IPS-18a (cell line): ENCODE data around the gene CD276.

Source experiments
- H3K27ac ChIP-seq: one replicate; pipeline ENCODE4 v1.5.1; 2013; ENCODE audit warnings: low read length
- H3K27me3 ChIP-seq: one replicate; pipeline ENCODE4 v1.6.1; 2013; ENCODE audit warnings: mild to moderate bottlenecking, low read length; ENCODE audit not compliant: control insufficient read depth, insufficient read depth
- H3K36me3 ChIP-seq: one replicate; pipeline ENCODE4 v1.6.1; 2013; ENCODE audit warnings: low read depth, low read length; ENCODE audit not compliant: control insufficient read depth
- H3K4me1 ChIP-seq: one replicate; pipeline ENCODE4 v1.6.1; 2013; ENCODE audit warnings: low read depth, low read length; ENCODE audit not compliant: control insufficient read depth
- H3K4me3 ChIP-seq: one replicate; pipeline ENCODE4 v1.5.1; 2013; ENCODE audit warnings: low read length
- H3K9ac ChIP-seq: one replicate; pipeline ENCODE4 v1.6.1; 2013; ENCODE audit warnings: mild to moderate bottlenecking, low read length, moderate library complexity
- H3K9me3 ChIP-seq: one replicate; pipeline ENCODE4 v1.6.1; 2013; ENCODE audit warnings: low read depth, low read length; ENCODE audit not compliant: control insufficient read depth

The CD276 gene

GRCh38 chr15:73685981-73686380 is 1.8 kb downstream of the CD276 start:
- Histone ChIP-seq H3K4me3 (peak overlapping the region; percentile 80), H3K36me3 (no peaks in the 10 kb centered on the region), H3K27ac (no peak overlapping the region), H3K27me3 (no peaks in the 10 kb centered on the region), H3K9ac (no peak overlapping the region), H3K4me1 (peaks cover 13% of the 10 kb centered on the region), H3K9me3 (no peaks in the 10 kb centered on the region)

DNA sequence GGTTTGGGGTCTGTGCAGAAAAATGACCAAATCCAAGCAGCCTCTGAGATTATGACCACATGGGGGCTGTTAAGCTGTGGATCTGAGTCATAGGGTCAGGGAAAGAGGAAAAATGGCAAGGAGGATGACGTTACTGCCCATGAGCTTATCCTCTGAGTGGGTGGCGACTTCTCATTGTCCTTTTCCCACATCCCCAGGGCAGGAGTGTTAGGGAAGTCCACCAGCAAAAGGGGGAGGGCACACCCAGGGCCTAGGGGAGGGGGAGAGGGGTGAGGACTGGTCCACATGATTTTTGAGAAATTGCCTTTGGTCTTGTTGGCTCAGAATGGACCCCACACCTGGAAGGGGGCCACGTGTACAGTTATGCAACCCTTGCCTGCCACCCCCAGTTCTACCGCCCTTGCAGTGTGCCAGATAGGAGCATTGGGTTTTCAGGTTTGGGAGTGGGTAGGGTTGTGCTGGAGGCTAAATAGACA is 2.6 kb downstream of the CD276 start:
- Histone ChIP-seq H3K9ac (no peak overlapping the region), H3K27ac (no peak overlapping the region), H3K4me1 (peaks cover 21% of the 10 kb centered on the region), H3K4me3 (no peak overlapping the region), H3K36me3 (no peaks in the 10 kb centered on the region), H3K9me3 (no peaks in the 10 kb centered on the region), H3K27me3 (no peaks in the 10 kb centered on the region)

- H3K4me3 ChIP-seq = no peak overlapping the region
- no peaks in the 10 kb centered on the region for H3K27me3 ChIP-seq
- H3K9ac ChIP-seq = no peak overlapping the region
- H3K4me1 ChIP-seq = peaks cover 23% of the 10 kb centered on the region
- no peak overlapping the region for H3K27ac ChIP-seq
- no peaks in the 10 kb centered on the region for H3K36me3 ChIP-seq
- no peaks in the 10 kb centered on the region for H3K9me3 ChIP-seq
Observed at GRCh38 chr15:73687351-73687750, 3.2 kb downstream of the CD276 start.

DNA sequence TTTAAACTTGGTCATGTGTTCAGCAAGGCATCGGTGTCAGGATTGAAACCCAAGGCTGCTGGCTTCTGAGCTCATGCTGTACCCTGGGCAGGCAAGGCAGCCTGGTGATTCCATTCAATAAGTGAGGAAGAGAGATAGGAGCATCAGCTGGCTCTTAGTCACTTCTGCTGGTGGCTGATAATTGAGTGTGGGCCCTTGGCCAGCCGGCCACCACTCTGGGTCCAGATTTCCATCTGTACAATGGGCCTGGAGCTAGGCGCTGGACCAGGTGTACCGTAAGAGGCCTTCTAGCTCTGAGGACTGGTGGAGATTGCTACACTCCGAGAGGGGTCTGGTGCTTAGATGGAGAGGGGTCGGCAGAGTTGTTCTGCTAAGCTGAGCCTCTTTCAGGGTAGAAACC is 4.3 kb downstream of the CD276 start:
- H3K4me1 ChIP-seq = peaks cover 23% of the 10 kb centered on the region
- no peak overlapping the region for H3K27ac ChIP-seq
- no peak overlapping the region for H3K9ac ChIP-seq
- H3K36me3 ChIP-seq = no peaks in the 10 kb centered on the region
- H3K27me3 ChIP-seq = no peaks in the 10 kb centered on the region
- no peaks in the 10 kb centered on the region for H3K9me3 ChIP-seq
- no peak overlapping the region for H3K4me3 ChIP-seq

- Histone ChIP-seq H3K27me3 (no peaks in the 10 kb centered on the region), H3K36me3 (no peaks in the 10 kb centered on the region), H3K9ac (no peak overlapping the region), H3K9me3 (no peaks in the 10 kb centered on the region), H3K4me3 (no peak overlapping the region), H3K4me1 (peaks cover 13% of the 10 kb centered on the region), H3K27ac (no peak overlapping the region)
Observed at GRCh38 chr15:73691396-73691795, 7.2 kb downstream of the CD276 start.

GRCh38 chr15:73694419-73694818 is 10.2 kb downstream of the CD276 start:
- no peaks in the 10 kb centered on the region for H3K27me3 ChIP-seq
- no peak overlapping the region for H3K9ac ChIP-seq
- H3K9me3 ChIP-seq = no peaks in the 10 kb centered on the region
- no peak overlapping the region for H3K27ac ChIP-seq
- peaks cover 18% of the 10 kb centered on the region for H3K4me1 ChIP-seq
- H3K36me3 ChIP-seq = no peaks in the 10 kb centered on the region
- H3K4me3 ChIP-seq = no peak overlapping the region

DNA sequence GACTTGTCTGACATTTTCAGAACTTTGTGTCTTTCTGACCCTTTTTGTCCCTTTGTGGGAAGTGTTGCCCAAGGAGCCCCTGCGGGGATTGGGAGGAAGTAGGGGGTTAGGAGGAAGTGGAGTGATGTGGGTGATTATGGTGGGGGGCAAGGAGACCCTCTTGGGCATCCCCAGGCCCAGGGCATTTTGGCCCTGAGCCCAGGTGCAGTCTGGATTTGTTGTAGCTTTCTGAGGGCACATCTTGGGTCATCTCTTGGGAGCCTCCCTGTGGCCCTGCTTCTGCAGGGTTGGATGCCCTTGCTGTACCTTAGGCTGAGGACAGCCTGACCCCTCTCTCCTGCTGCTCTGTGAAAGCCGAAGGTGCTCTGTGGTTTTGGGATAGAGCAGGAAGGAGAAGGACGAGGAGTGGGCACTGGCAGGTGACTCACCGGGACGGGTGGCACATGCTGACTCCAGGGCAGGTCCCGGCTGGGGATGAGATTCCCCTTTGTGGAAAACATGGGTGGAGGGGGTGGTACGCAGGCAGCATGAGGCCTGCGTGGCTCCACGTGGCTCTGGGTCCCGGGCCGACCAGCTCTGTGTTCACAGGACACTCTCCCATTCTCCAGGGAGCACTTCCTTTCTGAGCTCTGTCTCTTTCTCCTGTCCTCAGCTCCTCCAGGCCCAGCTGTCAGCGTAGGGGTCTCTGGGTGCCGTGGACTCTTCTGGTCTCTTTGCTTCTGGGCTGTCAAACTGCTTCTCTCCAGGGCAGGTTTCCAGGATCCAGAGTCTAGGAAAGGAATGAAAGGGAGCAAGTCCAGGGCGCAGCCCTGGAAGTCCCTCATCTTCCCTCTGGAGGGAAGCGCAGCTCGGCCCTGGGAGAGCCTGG is 11.8 kb downstream of the CD276 start:
- Histone ChIP-seq H3K27ac (no peak overlapping the region), H3K4me1 (peaks cover 16% of the 10 kb centered on the region), H3K4me3 (no peak overlapping the region), H3K27me3 (no peaks in the 10 kb centered on the region), H3K36me3 (no peaks in the 10 kb centered on the region), H3K9me3 (no peaks in the 10 kb centered on the region), H3K9ac (no peak overlapping the region)

DNA sequence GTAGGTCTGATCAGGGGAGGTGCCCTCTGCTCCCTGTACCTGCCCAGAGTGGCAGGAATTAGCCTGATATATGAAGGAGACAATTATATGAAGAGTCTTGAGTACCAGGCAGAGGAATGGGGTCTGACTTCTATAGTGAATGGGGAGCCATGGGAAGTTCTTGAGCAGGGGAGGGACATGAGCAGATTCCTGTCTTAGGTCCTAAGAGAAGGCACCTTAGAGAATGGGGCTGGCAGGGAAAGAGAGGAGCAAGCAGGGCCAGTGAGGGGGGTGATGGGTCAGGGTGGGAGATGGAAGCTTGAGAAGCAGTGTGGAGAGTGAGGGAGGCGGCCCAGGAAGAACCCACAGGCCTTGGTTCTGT is 12.4 kb downstream of the CD276 start:
- H3K9me3 ChIP-seq = no peaks in the 10 kb centered on the region
- H3K27ac ChIP-seq = peak overlapping the region; percentile 22
- H3K4me1 ChIP-seq = peaks cover 10% of the 10 kb centered on the region
- H3K36me3 ChIP-seq = no peaks in the 10 kb centered on the region
- no peaks in the 10 kb centered on the region for H3K27me3 ChIP-seq
- no peak overlapping the region for H3K9ac ChIP-seq
- no peak overlapping the region for H3K4me3 ChIP-seq

DNA sequence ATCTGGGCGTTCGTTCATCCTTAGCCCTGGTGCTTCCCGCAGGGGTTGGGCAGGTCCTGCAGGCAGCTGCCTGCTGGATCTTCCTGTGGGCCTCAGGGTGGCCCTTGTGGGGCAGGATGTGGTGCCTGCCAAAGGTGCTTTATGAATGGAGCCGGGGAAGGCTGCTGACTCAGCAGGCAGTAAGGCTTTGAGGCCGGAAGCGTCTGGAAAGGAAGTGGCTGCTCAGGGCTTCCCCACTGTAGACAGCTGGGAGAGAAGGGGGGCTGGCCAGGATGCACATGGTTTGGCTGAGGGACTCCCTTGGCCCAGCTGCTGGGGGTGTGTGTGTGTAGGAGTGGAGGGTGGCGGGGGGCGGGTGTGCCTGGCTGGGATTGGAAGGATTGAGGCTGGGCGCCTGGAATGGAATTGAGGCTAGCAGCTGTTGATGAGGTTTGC is 12.9 kb downstream of the CD276 start:
- Histone ChIP-seq H3K4me3 (no peak overlapping the region), H3K9me3 (no peaks in the 10 kb centered on the region), H3K27ac (peak overlapping the region; percentile 22), H3K27me3 (no peaks in the 10 kb centered on the region), H3K4me1 (peaks cover 6% of the 10 kb centered on the region), H3K36me3 (no peaks in the 10 kb centered on the region), H3K9ac (no peak overlapping the region)

DNA sequence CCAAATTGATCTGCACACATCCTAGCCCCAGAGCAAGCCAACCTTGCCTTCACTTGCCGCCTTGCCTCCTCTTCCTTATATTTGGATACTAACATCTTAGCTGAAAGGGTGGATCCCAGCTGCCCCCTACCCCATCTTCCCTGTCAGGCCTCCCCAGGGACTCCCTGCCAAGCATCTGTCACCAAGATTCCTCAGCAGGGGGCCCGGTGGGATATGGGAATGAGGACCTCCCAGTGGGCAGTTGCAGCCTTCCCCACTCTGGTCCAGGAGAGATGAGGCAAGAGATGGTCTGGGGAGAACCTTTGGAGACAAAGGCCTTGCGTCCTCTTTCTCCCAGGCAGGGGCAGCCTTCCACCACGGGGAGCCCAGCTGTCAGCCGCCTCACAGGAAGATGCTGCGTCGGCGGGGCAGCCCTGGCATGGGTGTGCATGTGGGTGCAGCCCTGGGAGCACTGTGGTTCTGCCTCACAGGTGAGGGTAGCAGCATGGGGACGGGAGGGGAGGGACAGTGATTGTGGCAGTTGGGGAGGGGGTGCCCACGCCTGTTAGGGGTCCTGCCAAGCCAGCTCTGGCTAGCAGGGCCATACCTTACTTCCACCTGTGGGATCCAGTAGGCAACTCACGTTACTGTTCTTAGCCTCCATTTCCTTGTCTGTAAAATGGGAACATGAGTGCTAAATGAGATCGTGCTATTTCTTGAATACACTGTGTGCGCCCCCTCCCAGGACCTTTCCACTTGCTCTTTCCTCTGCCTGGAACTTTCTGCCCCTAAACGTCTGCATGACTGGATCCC is 15.3 kb downstream of the CD276 start:
- Histone ChIP-seq H3K4me1 (peaks cover 6% of the 10 kb centered on the region), H3K4me3 (no peak overlapping the region), H3K9ac (no peak overlapping the region), H3K36me3 (no peaks in the 10 kb centered on the region), H3K9me3 (no peaks in the 10 kb centered on the region), H3K27me3 (no peaks in the 10 kb centered on the region), H3K27ac (no peak overlapping the region)

DNA sequence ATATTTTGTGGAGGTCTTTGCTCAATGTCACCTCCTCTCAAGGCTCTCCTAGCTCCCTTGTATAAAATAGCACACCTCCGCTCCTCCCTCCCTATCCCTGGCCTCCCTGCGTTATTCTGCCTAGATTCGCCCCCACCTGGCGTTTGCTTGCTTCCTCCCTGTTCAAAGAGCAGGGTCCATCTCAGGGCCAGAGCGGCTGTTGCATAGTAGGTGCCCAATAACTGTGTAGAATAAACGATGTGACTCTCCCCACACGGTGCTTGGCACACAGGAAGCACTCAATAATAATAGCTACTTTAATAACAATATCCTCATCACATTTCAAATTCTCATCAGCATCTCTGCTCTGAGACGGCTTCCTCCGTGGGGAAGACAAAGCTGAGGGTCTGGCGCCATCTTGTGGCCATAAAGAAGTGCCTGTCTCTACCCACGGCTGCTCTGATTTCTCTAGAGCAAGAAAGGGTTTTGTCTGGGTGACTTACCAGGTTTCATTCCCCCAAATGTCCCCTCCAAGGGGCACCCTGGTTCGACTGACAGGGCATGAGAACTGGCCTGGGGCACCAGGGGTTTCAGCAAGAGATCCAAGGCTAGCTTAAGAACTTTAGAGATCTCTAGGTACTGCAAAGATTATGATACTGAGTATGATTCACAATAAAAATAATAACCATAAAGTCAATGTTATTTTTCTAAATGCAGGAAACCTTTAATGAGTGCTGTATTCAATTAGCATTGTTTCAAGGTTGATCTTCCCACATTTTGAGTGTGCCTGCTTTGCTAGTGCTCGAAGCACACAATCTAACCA is 16.1 kb downstream of the CD276 start:
- H3K36me3 ChIP-seq = peaks cover 3% of the 10 kb centered on the region
- H3K9ac ChIP-seq = no peak overlapping the region
- no peaks in the 10 kb centered on the region for H3K9me3 ChIP-seq
- no peak overlapping the region for H3K4me3 ChIP-seq
- no peak overlapping the region for H3K27ac ChIP-seq
- H3K27me3 ChIP-seq = no peaks in the 10 kb centered on the region
- peaks cover 6% of the 10 kb centered on the region for H3K4me1 ChIP-seq
